HepG2 (cell line): ENCODE results near the gene SMIM36. TPM values are rescaled to one million over a fixed set of nuclear protein-coding genes. Genes with fewer than 3 reads are reported as not detected.

Experiments used
- BRF2 ChIP-seq: sonication (generic); formaldehyde crosslinking; IDR thresholded peaks from 2 replicates; pipeline ENCODE4 v1.8.1; 2022; ENCODE audit warnings: mild to moderate bottlenecking, missing genetic modification reagents
- CBFB ChIP-seq: sonication (generic); formaldehyde crosslinking; IDR thresholded peaks from 2 replicates; pipeline ENCODE4 v1.4.0; 2020; ENCODE audit warnings: missing genetic modification reagents
- DRAP1 ChIP-seq: IDR thresholded peaks from 2 replicates; pipeline ENCODE4 v1.6.1; 2016; ENCODE audit warnings: missing genetic modification reagents, missing compliant biosample characterization
- GABPB1 ChIP-seq: IDR thresholded peaks from 2 replicates; pipeline ENCODE4 v1.6.1; 2016; ENCODE audit warnings: mild to moderate bottlenecking, missing genetic modification reagents, moderate library complexity, missing compliant biosample characterization
- KMT2A ChIP-seq: sonication (generic); formaldehyde crosslinking; IDR thresholded peaks from 2 replicates; pipeline ENCODE4 v1.4.0; 2020; ENCODE audit warnings: missing genetic modification reagents
- MED1 ChIP-seq: sonication (generic); formaldehyde crosslinking; IDR thresholded peaks from 2 replicates; pipeline ENCODE4 v1.4.0; 2020; ENCODE audit warnings: missing genetic modification reagents
- PAX8 ChIP-seq: sonication (generic); formaldehyde crosslinking; IDR thresholded peaks from 2 replicates; pipeline ENCODE4 v1.8.0; 2022; ENCODE audit warnings: mild to moderate bottlenecking, missing genetic modification reagents, borderline replicate concordance
- PHF20 ChIP-seq: sonication (generic); formaldehyde crosslinking; IDR thresholded peaks from 2 replicates; pipeline ENCODE4 v1.5.0; 2020; ENCODE audit warnings: mild to moderate bottlenecking, missing genetic modification reagents
- PLRG1 ChIP-seq: fragments of 450-650 bp; conservative IDR thresholded peaks from 2 replicates; pipeline ENCODE4 v1.6.1; 2016
- RXRA ChIP-seq: sonication (generic); formaldehyde crosslinking; IDR thresholded peaks from 2 replicates; pipeline ENCODE4 v1.5.1; 2020; ENCODE audit warnings: missing genetic modification reagents
- SIX4 ChIP-seq: sonication (generic); formaldehyde crosslinking; IDR thresholded peaks from 2 replicates; pipeline ENCODE4 v1.4.0; 2020; ENCODE audit warnings: missing genetic modification reagents
- TEAD3 ChIP-seq: optimal IDR thresholded peaks from 2 replicates; pipeline ENCODE3; 2016; ENCODE audit warnings: borderline replicate concordance
- TFE3 ChIP-seq: IDR thresholded peaks from 2 replicates; pipeline ENCODE4 v1.6.1; 2016
- ZC3H13 ChIP-seq: sonication (generic); formaldehyde crosslinking; IDR thresholded peaks from 2 replicates; pipeline ENCODE4 v1.8.1; 2023; ENCODE audit warnings: mild to moderate bottlenecking, missing genetic modification reagents, moderate library complexity
- ZMYM2 ChIP-seq: sonication (generic); formaldehyde crosslinking; IDR thresholded peaks from 2 replicates; pipeline ENCODE4 v1.8.0; 2022; ENCODE audit warnings: mild to moderate bottlenecking, missing genetic modification reagents
- ZNF121 ChIP-seq: sonication (generic); formaldehyde crosslinking; IDR thresholded peaks from 2 replicates; pipeline ENCODE4 v1.5.0; 2020; ENCODE audit warnings: mild to moderate bottlenecking, missing genetic modification reagents
- ZNF17 ChIP-seq: sonication (generic); formaldehyde crosslinking; IDR thresholded peaks from 2 replicates; pipeline ENCODE4 v1.5.0; 2020; ENCODE audit warnings: mild to moderate bottlenecking, missing genetic modification reagents
- ZNF337 ChIP-seq: sonication (generic); formaldehyde crosslinking; IDR thresholded peaks from 2 replicates; pipeline ENCODE4 v1.5.1; 2020; ENCODE audit warnings: missing genetic modification reagents, low read depth, mild to moderate bottlenecking, borderline replicate concordance
- ZNF552 ChIP-seq: sonication (generic); formaldehyde crosslinking; IDR thresholded peaks from 2 replicates; pipeline ENCODE4 v1.9.0; 2022; ENCODE audit warnings: missing genetic modification reagents, mild to moderate bottlenecking, borderline replicate concordance
- ZNF589 ChIP-seq: sonication (generic); formaldehyde crosslinking; conservative IDR thresholded peaks from 2 replicates; pipeline ENCODE4 v1.8.0; 2022; ENCODE audit warnings: mild to moderate bottlenecking, moderate library complexity, missing genetic modification reagents
- ZNF660 ChIP-seq: sonication (generic); formaldehyde crosslinking; IDR thresholded peaks from 2 replicates; pipeline ENCODE4 v1.5.1; 2020; ENCODE audit warnings: mild to moderate bottlenecking, low read depth, missing genetic modification reagents, borderline replicate concordance
- ZNF775 ChIP-seq: sonication (generic); formaldehyde crosslinking; IDR thresholded peaks from 2 replicates; pipeline ENCODE4 v1.4.0; 2020; ENCODE audit warnings: missing genetic modification reagents, mild to moderate bottlenecking, moderate library complexity, borderline replicate concordance
- ZNF777 ChIP-seq: sonication (generic); formaldehyde crosslinking; IDR thresholded peaks from 2 replicates; pipeline ENCODE4 v1.4.0; 2020; ENCODE audit warnings: missing genetic modification reagents
- ZNF781 ChIP-seq: sonication (generic); formaldehyde crosslinking; IDR thresholded peaks from 2 replicates; pipeline ENCODE4 v1.5.1; 2020; ENCODE audit warnings: borderline replicate concordance, mild to moderate bottlenecking, missing genetic modification reagents; ENCODE audit errors: not compliant biosample characterization
- ZNF839 ChIP-seq: sonication (generic); formaldehyde crosslinking; IDR thresholded peaks from 2 replicates; pipeline ENCODE4 v1.4.0; 2020; ENCODE audit warnings: missing genetic modification reagents, mild to moderate bottlenecking, borderline replicate concordance
- polyA plus RNA-seq, 8 experiments: library from polyadenylated mRNA; depleted of rRNA in 3 of 8; stranded (reverse) in 7 of 8; unstranded in 1 of 8; fragments of >200 nt; fragmentation: Illumina TruSeq in 4 of 8; extraction: Trizol in 4 of 8; gene quantifications; 2 replicates each; pipeline versions ENCODE4 v1.2.1 to v1.2.3, GENCODE V29; 2011 to 2016; ENCODE audit warnings: low read depth in 4 of 8, missing spikeins in 1 of 8, mixed read lengths in 1 of 8; ENCODE audit not compliant: insufficient read depth in 1 of 8
- total RNA-seq, 5 experiments: library from RNA; depleted of rRNA; stranded (reverse); fragments of >200 nt; fragmentation: Illumina TruSeq; extraction: Trizol; gene quantifications; 2 replicates each; pipeline ENCODE4 v1.2.3, GENCODE V29; 2016; ENCODE audit warnings: low read depth in 1 of 5
- TF ChIP-seq, protein P1 (sequence below): sonication (generic); formaldehyde crosslinking; IDR thresholded peaks from 2 replicates; pipeline ENCODE4 v1.8.0; 2023; ENCODE audit warnings: mild to moderate bottlenecking, missing genetic modification reagents
- TF ChIP-seq, protein P2 (sequence below): sonication (generic); formaldehyde crosslinking; IDR thresholded peaks from 2 replicates; pipeline ENCODE4 v1.5.0; 2020; ENCODE audit warnings: missing genetic modification reagents
- TF ChIP-seq, protein P3 (sequence below): IDR thresholded peaks from 2 replicates; pipeline ENCODE4 v1.6.1; 2016; ENCODE audit warnings: low read depth, borderline replicate concordance

SMIM36 gene
- total and polyA plus RNA-seq, 2 of the 13 experiments (the other 11 are each of a cell fraction or from before 2014, with no cell fraction given) = not detected

- TF ChIP-seq ZNF777 (CRISPR knock-in tag) (no peak), PAX8 (CRISPR knock-in tag) (no peak), KMT2A (no peak), PHF20 (no peak), GABPB1 (no peak), SIX4 (peak; percentile 88), TEAD3 (peak; percentile 71), ZC3H13 (CRISPR knock-in tag) (no peak), ZNF17 (CRISPR knock-in tag) (no peak), ZNF660 (CRISPR knock-in tag) (no peak), RXRA (CRISPR knock-in tag) (no peak), ZNF337 (CRISPR knock-in tag) (no peak), ZMYM2 (CRISPR knock-in tag) (no peak), BRF2 (CRISPR knock-in tag) (no peak), ZNF775 (no peak), ZNF839 (CRISPR knock-in tag) (no peak), DRAP1 (CRISPR knock-in tag) (no peak), PLRG1 (no peak), ZNF552 (CRISPR knock-in tag) (no peak), TFE3 (CRISPR knock-in tag) (peak; percentile 52; the same call in 1 of the 2 replicates), CBFB (no peak), MED1 (CRISPR knock-in tag) (peak; percentile 78), ZNF781 (CRISPR knock-in tag) (no peak), ZNF589 (no peak), ZNF121 (CRISPR knock-in tag) (no peak)
- TF ChIP-seq, protein P1, sequence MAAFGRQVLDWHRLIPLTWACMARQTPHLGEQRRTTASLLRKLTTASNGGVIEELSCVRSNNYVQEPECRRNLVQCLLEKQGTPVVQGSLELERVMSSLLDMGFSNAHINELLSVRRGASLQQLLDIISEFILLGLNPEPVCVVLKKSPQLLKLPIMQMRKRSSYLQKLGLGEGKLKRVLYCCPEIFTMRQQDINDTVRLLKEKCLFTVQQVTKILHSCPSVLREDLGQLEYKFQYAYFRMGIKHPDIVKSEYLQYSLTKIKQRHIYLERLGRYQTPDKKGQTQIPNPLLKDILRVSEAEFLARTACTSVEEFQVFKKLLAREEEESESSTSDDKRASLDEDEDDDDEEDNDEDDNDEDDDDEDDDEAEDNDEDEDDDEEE (CRISPR knock-in tag) = no peak
- TF ChIP-seq, protein P2, sequence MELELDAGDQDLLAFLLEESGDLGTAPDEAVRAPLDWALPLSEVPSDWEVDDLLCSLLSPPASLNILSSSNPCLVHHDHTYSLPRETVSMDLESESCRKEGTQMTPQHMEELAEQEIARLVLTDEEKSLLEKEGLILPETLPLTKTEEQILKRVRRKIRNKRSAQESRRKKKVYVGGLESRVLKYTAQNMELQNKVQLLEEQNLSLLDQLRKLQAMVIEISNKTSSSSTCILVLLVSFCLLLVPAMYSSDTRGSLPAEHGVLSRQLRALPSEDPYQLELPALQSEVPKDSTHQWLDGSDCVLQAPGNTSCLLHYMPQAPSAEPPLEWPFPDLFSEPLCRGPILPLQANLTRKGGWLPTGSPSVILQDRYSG (CRISPR knock-in tag) = no peak
- TF ChIP-seq, protein P3, sequence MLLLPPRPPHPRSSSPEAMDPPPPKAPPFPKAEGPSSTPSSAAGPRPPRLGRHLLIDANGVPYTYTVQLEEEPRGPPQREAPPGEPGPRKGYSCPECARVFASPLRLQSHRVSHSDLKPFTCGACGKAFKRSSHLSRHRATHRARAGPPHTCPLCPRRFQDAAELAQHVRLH (CRISPR knock-in tag) = peak; percentile 63; the same call in 1 of the 2 replicates
These were observed 56.3 kb downstream of the SMIM36 start (continued) for GRCh38 chr17:55454906-55455474.
